ENCODE data around the gene LIF.

Gene LIF

GRCh38 chr22:30285176-30285845 is 38.8 kb upstream of the LIF start:
- Histone ChIP-seq H3K9me3 (no peaks in the 10 kb centered on the region), H3K36me3 (no peaks in the 10 kb centered on the region), H3K27me3 (no peaks in the 10 kb centered on the region), H3K4me3 (ENCODE audit: low read depth, low read length) (no peak overlapping the region), H3K4me1 (peaks cover 8% of the 10 kb centered on the region)
- DNase-seq, result no peak
- no peak for TF ChIP-seq CTCF (IDR thresholded peaks at IDR 0.05; ENCODE audit: low read depth, low read length)

- Histone ChIP-seq H3K4me1 (peaks cover 3% of the 10 kb centered on the region; the same call in 1 of the 2 replicates), H3K9me3 (no peaks in the 10 kb centered on the region), H3K27me3 (no peaks in the 10 kb centered on the region), H3K4me3 (ENCODE audit: low read depth, low read length) (no peak overlapping the region), H3K36me3 (no peaks in the 10 kb centered on the region)
- DNase-seq, result no peak
- no peak for TF ChIP-seq CTCF (IDR thresholded peaks at IDR 0.05; ENCODE audit: low read depth, low read length)
Observed at GRCh38 chr22:30284666-30285065, 38.1 kb upstream of the LIF start.

- Histone ChIP-seq H3K4me3 (ENCODE audit: low read depth, low read length) (no peak overlapping the region), H3K9me3 (no peaks in the 10 kb centered on the region), H3K4me1 (peaks cover 3% of the 10 kb centered on the region; the same call in 1 of the 2 replicates), H3K27me3 (no peaks in the 10 kb centered on the region), H3K36me3 (no peaks in the 10 kb centered on the region)
- TF ChIP-seq CTCF (IDR thresholded peaks at IDR 0.05; ENCODE audit: low read depth, low read length), result no peak
- DNase-seq, result peak; percentile 54
Observed at GRCh38 chr22:30284172-30284571, 37.6 kb upstream of the LIF start.

- Histone ChIP-seq H3K4me1 (peaks cover 3% of the 10 kb centered on the region; the same call in 1 of the 2 replicates), H3K36me3 (no peaks in the 10 kb centered on the region), H3K27me3 (no peaks in the 10 kb centered on the region), H3K9me3 (no peaks in the 10 kb centered on the region), H3K4me3 (ENCODE audit: low read depth, low read length) (no peak overlapping the region)
- DNase-seq, result no peak
- TF ChIP-seq CTCF (IDR thresholded peaks at IDR 0.05; ENCODE audit: low read depth, low read length), result no peak
Observed at GRCh38 chr22:30283342-30283741, 36.8 kb upstream of the LIF start.

- TF ChIP-seq CTCF (IDR thresholded peaks at IDR 0.05; ENCODE audit: low read depth, low read length), result no peak
Observed at GRCh38 chr22:30282616-30283046, 36.1 kb upstream of the LIF start.

GRCh38 chr22:30280505-30280904 is 33.9 kb upstream of the LIF start:
- TF ChIP-seq CTCF (IDR thresholded peaks at IDR 0.05; ENCODE audit: low read depth, low read length), result no peak
- H3K9me3 ChIP-seq, result no peaks in the 10 kb centered on the region
- no peaks in the 10 kb centered on the region for H3K27me3 ChIP-seq
- DNase-seq, result no peak
- no peak overlapping the region for H3K4me3 ChIP-seq (ENCODE audit: low read depth, low read length)
- H3K36me3 ChIP-seq, result no peaks in the 10 kb centered on the region
- H3K4me1 ChIP-seq, result no peaks in the 10 kb centered on the region

More at GRCh38 chr22:30282616-30283046, 36.1 kb upstream of the LIF start:
- no peak overlapping the region for H3K4me3 ChIP-seq (ENCODE audit: low read depth, low read length)
- no peaks in the 10 kb centered on the region for H3K36me3 ChIP-seq
- H3K4me1 ChIP-seq, result no peaks in the 10 kb centered on the region
- DNase-seq, result no peak
- no peaks in the 10 kb centered on the region for H3K9me3 ChIP-seq
- no peaks in the 10 kb centered on the region for H3K27me3 ChIP-seq
